Brain microvascular endothelial cell (primary cell): ENCODE results near the gene LRRC8D.

ENCODE experiments used
- DNase-seq: peaks from one replicate; pipeline ENCODE4 v3.0.0-alpha.2; 2020
- H3K27ac ChIP-seq: fragments of 250-450 bp; sonication (Bioruptor Pico); 2 replicates; pipeline ENCODE4 v1.5.1; 2020; ENCODE audit warnings: mild to moderate bottlenecking, moderate library complexity
- H3K27me3 ChIP-seq: fragments of 250-450 bp; sonication (Bioruptor Pico); replicated peaks from 2 replicates; pipeline ENCODE4 v1.5.1; 2020; ENCODE audit warnings: mild to moderate bottlenecking
- H3K36me3 ChIP-seq: fragments of 250-450 bp; sonication (Bioruptor Pico); replicated peaks from 2 replicates; pipeline ENCODE4 v1.5.1; 2020; ENCODE audit warnings: mild to moderate bottlenecking
- H3K4me3 ChIP-seq: 2 replicates; pipeline ENCODE4 v1.5.1; 2011; ENCODE audit warnings: low read depth, mild to moderate bottlenecking, control low read depth, low read length, moderate library complexity
- in situ Hi-C: cut with HindIII; loops from 2 replicates; pipeline ENCODE4 v1.10.0; 2017; ENCODE audit warnings: low sequenced_read_pairs, low pct_ligation_motif_present
- TF ChIP-seq, protein P1 (sequence below): IDR thresholded peaks from 2 replicates; pipeline ENCODE4 v1.5.1; 2011; ENCODE audit warnings: low read depth, mild to moderate bottlenecking, moderate library complexity, low read length, control low read depth, inconsistent platforms; ENCODE audit errors: missing control alignments

LRRC8D gene

DNA sequence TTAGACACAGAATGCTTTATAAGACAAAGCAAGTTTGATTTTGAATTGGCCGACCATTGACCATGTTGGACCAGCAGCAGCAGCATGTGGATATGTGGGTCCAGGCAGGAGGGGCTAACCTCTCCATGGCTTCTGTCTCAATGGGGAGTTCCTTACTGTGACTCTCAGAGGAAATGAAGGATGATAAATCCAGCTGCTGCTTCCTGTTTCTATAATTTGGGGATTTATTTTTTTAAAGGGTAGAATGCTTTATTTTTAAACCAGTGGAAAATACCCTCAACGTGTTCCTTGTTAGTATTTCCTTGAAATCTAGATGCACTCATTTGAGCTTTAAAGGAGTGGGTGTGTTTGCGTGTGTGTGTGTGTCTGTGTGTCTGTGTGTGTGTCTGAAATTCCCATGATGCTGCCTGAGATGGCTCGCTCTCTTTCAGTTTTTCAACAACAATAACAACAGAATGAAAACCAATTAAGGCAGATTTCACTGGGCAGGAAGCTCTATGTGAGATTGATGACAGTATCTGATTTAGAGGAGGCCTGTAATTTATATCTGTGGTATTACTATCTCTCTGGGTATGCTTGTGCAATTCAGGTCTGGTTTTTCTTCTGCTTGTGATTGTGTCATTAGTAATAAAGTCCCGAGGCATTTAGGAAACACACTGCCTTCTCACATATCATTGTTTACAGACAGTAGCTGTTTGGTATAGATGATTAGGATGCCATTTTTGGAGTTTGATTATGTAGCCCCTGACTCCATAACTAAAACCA is 88.0 kb downstream of the LRRC8D start:
- H3K27ac ChIP-seq = peak overlapping the region; percentile 91
- DNase-seq = peak; percentile 61
- TF ChIP-seq, protein P1, sequence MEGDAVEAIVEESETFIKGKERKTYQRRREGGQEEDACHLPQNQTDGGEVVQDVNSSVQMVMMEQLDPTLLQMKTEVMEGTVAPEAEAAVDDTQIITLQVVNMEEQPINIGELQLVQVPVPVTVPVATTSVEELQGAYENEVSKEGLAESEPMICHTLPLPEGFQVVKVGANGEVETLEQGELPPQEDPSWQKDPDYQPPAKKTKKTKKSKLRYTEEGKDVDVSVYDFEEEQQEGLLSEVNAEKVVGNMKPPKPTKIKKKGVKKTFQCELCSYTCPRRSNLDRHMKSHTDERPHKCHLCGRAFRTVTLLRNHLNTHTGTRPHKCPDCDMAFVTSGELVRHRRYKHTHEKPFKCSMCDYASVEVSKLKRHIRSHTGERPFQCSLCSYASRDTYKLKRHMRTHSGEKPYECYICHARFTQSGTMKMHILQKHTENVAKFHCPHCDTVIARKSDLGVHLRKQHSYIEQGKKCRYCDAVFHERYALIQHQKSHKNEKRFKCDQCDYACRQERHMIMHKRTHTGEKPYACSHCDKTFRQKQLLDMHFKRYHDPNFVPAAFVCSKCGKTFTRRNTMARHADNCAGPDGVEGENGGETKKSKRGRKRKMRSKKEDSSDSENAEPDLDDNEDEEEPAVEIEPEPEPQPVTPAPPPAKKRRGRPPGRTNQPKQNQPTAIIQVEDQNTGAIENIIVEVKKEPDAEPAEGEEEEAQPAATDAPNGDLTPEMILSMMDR = no peak
- H3K4me3 ChIP-seq = no peak overlapping the region
- H3K36me3 ChIP-seq = no peaks in the 10 kb centered on the region
- in situ Hi-C loops = no loop called here
- no peaks in the 10 kb centered on the region for H3K27me3 ChIP-seq

DNA sequence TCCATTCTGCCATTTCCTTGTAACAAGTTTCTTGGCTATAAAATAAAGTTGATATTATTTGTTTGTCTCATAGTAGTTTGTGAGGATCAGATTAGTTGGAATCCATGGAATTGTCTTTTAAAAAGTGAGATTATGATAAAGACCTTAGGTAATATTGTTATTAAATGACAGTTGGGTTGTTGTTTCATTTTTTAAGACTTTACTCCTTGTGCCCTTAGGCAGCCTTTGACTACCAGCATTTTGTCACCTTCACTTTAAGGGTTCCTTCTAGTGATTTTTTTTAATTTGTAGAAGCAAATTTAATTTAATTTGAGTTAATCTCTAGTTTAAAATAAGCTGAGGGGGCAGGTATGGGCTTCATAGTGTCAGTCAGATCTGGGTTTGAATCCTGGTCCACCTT is 89.4 kb downstream of the LRRC8D start:
- no peak for DNase-seq
- no peak overlapping the region for H3K4me3 ChIP-seq
- peak overlapping the region; percentile 91 for H3K27ac ChIP-seq
- no peaks in the 10 kb centered on the region for H3K36me3 ChIP-seq
- H3K27me3 ChIP-seq = no peaks in the 10 kb centered on the region
- in situ Hi-C loops = no loop called here
- TF ChIP-seq, protein P1 = no peak

DNA sequence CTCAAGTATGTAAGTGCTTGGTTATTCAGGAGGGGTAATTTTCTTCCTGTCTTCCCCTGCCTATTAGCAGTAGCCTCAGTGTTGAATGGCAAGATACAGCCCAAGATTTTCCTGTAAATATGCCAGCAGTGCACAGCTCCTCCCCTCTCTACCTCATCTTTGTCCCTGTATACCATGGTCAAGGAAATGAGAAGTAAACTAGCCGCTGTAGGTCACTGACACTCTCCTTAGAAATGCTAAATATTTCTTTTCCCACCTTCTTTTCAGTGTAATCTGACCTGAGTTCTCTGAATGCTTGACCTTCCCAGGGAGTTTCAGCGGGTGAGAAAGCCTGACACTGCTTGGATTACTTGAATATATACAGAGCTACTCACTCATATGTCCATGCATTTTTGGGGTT is 89.9 kb downstream of the LRRC8D start:
- in situ Hi-C loops = no loop called here
- H3K4me3 ChIP-seq = no peak overlapping the region
- no peaks in the 10 kb centered on the region for H3K36me3 ChIP-seq
- peak overlapping the region; percentile 91 for H3K27ac ChIP-seq
- TF ChIP-seq, protein P1 = no peak
- peak; percentile 88 for DNase-seq
- H3K27me3 ChIP-seq = no peaks in the 10 kb centered on the region

DNA sequence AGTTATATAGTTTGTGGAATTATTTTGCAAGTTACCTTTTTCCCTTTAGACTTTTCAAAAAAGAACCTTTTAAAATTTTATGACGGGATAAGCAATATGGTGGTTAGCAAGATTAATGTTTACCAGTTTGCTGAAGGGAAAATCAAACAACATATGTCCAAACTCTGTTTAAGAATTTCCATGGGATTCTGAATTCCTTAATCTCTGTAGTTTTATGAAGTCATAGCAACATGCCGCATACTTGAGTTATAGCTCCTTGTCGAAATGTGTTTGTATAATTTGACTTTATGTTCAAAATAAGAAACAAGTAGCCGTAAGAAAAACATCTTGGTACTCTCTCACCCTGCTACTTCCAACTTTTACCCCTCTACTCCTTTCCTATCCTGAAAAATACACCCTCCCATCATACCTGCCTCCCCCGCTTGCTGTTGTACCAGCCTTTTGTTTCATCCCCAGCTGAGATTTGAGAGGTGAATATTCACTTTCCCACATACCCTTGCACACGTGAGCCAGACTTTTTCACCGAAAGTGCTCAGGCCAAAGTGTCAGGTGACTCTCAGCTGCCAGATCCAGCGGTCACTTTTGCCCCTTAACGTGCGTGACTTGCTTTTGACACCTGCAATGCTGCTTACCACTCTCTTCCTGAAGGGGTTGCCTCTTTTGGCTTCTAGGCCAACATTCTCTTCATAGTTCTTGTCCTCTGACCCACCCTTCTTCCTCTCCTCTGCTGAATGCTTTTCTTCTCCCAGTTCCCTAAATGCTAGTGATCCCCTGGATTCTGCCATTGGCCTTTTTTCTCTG is 90.6 kb downstream of the LRRC8D start:
- no peaks in the 10 kb centered on the region for H3K27me3 ChIP-seq
- no peak overlapping the region for H3K4me3 ChIP-seq
- peak overlapping the region; percentile 91 for H3K27ac ChIP-seq
- in situ Hi-C loops = no loop called here
- no peaks in the 10 kb centered on the region for H3K36me3 ChIP-seq
- no peak for DNase-seq
- TF ChIP-seq, protein P1 = no peak

DNA sequence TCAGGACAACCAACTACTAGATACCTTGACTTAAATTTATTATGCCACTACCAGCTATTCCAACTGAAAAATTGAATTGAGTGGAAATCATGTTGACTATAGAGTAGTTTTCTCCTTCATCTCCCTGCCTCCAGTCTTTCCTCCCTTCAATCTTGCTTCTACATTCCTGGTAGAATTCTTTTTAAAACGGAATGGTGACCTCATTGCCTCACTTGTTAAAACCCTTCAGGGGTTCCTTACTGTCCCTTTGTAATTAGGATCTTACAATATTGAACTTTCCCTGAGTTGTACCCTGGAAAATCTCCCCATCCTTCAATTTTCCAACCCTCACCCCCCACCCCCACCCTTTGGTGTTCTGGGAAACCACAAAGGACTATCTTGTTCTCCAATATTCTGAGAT is 91.2 kb downstream of the LRRC8D start:
- H3K27ac ChIP-seq = peak overlapping the region; percentile 91

More for the DNA sequence above, 91.2 kb downstream of the LRRC8D start:
- Histone ChIP-seq H3K36me3 (no peaks in the 10 kb centered on the region), H3K4me3 (no peak overlapping the region), H3K27me3 (no peaks in the 10 kb centered on the region)
- TF ChIP-seq, protein P1 = no peak
- in situ Hi-C loops = no loop called here
- DNase-seq = no peak
